ENCODE data around the gene GHDC.

DNA sequence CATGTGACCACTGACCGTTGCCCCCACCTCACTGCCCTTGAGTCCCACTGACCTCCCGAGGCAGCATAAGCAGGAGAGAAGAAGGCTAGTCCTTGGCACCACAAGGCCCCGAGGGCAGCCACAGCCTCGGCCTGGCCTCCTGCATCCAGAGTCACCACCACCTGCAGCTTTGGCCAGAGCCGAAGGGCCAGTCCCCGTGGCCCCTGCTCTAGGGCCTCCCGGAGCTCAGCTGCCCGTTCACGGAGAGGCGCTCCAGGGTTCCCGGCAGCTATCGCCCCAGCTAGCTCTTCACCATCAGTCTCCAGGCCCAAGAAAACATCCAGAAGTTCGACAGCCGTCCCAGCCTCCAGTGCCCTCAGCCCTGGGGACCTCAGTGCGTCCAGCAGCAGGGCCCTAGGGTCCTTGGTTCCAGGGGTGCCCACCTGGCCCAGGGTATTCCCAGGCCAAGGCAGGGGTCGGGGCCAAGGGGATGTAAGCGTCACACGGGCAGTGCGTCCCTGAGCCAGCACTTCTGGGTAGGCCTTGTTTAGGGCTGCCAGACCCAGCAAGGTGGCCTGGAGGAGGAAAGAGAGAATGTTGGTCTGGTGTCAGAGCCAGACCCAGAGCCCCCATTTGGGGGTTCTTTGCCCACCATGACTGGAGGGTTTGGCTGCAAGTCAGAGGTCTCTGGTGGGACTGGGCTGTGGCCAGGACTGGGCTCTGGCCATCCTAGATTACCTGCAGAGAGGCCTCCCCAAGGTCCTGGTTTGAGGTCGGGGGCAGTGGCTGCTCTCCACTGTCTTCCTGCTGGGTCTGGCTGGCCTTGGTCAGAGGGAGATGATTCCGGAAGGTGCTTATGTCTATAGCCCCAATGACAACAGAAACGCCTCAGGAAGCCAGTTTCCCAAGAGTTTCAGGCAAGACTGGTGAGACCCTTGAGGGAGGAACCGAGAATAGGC, 1.8 kb downstream of the GHDC start:
- no peak for TF ChIP-seq EZH2 (IDR thresholded peaks at IDR 0.05; ENCODE audit: insufficient read depth, poor library complexity, severe bottlenecking)
- TF ChIP-seq EZH2phosphoT487 (IDR thresholded peaks at IDR 0.05; ENCODE audit: insufficient read depth, low read depth), result no peak
